ENCODE measurements around the gene SH3RF2.
A peak's percentile ranks its signal among the peaks of the same experiment; 100 is the strongest.

Gene SH3RF2

DNA sequence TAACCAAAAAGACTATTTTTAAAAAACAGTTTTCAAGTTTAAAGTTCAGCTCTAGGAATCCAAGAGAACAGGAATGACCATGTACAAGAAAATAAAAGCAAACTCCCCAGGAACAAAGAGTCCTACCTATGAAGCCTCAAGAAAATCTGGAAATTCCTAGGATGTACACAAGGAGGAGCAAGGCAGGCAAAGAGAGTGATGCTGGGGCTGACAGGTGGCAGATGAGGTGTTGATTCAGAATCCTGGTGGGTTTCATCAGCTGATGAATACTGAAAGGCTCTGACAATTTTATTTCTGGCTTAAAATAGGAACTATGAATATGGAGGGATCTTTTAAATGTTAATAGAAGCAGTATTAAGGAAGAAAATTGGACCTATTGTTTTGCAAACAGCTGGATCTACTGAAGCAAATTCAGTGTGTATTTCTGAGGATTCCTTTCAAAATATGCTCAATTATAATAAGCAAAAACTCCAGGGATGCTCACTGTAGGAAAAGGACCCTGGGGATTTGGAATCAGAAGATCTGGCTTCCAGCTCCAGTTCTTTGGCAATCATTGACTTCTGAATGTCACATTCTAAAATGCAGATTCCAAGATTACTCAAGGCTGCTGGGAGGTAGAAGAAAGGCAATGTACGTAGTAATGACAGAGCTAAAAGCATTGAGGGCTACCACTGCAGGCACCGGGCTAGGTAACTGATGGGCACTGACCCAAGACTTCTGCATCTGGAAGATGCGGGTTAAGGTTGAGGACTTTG is 28.0 kb upstream of the SH3RF2 start (continued):
- TF ChIP-seq, protein P1, sequence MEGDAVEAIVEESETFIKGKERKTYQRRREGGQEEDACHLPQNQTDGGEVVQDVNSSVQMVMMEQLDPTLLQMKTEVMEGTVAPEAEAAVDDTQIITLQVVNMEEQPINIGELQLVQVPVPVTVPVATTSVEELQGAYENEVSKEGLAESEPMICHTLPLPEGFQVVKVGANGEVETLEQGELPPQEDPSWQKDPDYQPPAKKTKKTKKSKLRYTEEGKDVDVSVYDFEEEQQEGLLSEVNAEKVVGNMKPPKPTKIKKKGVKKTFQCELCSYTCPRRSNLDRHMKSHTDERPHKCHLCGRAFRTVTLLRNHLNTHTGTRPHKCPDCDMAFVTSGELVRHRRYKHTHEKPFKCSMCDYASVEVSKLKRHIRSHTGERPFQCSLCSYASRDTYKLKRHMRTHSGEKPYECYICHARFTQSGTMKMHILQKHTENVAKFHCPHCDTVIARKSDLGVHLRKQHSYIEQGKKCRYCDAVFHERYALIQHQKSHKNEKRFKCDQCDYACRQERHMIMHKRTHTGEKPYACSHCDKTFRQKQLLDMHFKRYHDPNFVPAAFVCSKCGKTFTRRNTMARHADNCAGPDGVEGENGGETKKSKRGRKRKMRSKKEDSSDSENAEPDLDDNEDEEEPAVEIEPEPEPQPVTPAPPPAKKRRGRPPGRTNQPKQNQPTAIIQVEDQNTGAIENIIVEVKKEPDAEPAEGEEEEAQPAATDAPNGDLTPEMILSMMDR (tag by site-specific recombination; IDR thresholded peaks at IDR 0.05) = 0 out of 2 replicates have a peak, but pooled peaks have one; percentile 7
- TF ChIP-seq ZBTB1 (tag by site-specific recombination; IDR thresholded peaks at IDR 0.05) = no peak
- TF ChIP-seq, protein P2, sequence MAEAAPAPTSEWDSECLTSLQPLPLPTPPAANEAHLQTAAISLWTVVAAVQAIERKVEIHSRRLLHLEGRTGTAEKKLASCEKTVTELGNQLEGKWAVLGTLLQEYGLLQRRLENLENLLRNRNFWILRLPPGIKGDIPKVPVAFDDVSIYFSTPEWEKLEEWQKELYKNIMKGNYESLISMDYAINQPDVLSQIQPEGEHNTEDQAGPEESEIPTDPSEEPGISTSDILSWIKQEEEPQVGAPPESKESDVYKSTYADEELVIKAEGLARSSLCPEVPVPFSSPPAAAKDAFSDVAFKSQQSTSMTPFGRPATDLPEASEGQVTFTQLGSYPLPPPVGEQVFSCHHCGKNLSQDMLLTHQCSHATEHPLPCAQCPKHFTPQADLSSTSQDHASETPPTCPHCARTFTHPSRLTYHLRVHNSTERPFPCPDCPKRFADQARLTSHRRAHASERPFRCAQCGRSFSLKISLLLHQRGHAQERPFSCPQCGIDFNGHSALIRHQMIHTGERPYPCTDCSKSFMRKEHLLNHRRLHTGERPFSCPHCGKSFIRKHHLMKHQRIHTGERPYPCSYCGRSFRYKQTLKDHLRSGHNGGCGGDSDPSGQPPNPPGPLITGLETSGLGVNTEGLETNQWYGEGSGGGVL (tag by site-specific recombination; IDR thresholded peaks at IDR 0.05) = no peak

DNA sequence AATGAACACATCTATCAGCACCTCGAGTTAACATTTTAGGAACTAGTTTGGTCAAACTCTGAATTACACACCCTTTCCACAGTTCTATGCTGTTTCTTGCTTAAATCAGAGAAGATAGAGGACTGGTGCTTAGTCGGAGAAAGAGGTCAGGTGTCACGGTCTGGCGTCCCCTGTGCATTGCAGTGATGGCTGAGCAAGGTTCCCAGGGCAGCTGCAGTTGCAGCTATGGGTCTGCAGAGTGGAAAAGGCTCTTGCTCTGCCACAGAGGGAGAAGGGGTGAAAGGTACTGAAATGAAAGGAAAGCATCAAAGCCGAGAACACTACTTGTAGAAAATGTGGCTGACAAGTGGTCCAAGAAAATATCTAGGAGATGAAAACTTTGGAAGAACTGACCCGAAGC is 25.2 kb upstream of the SH3RF2 start:
- H3K27ac ChIP-seq (ENCODE audit: extremely low read depth, low read depth, low read length) = no peak overlapping the region
- ChIA-PET CTCF (interaction anchor here (1.3 kb wide), 1 partner anchor 23 kb away, joined by 3 read pairs; no protein-coding TSS in a partner anchor), POLR2A (no interaction called here)
- H3K4me1 ChIP-seq (ENCODE audit: control insufficient read depth, insufficient read depth, low read length) = no peaks in the 10 kb centered on the region
- no peaks in the 10 kb centered on the region for H3K36me3 ChIP-seq (ENCODE audit: control insufficient read depth in 2 of 2, insufficient read depth in 1 of 2, low read length in 2 of 2)
- H3K9me3 ChIP-seq (ENCODE audit: control insufficient read depth, insufficient read depth, low read depth, low read length) = no peaks in the 10 kb centered on the region
- no peak overlapping the region for H3K4me3 ChIP-seq (ENCODE audit: low read depth, low read length)
- TF ChIP-seq, protein P3, sequence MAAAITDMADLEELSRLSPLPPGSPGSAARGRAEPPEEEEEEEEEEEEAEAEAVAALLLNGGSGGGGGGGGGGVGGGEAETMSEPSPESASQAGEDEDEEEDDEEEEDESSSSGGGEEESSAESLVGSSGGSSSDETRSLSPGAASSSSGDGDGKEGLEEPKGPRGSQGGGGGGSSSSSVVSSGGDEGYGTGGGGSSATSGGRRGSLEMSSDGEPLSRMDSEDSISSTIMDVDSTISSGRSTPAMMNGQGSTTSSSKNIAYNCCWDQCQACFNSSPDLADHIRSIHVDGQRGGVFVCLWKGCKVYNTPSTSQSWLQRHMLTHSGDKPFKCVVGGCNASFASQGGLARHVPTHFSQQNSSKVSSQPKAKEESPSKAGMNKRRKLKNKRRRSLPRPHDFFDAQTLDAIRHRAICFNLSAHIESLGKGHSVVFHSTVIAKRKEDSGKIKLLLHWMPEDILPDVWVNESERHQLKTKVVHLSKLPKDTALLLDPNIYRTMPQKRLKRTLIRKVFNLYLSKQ (tag by site-specific recombination; IDR thresholded peaks at IDR 0.05; ENCODE audit: borderline replicate concordance) = no peak
- no peak for TF ChIP-seq ZEB2 (tag by site-specific recombination; IDR thresholded peaks at IDR 0.05)
- no peak for TF ChIP-seq ZNF501 (tag by site-specific recombination; IDR thresholded peaks at IDR 0.05)
- no peak for TF ChIP-seq ZFHX2 (tag by site-specific recombination; conservative IDR thresholded peaks at IDR 0.05)
- TF ChIP-seq ZNF433 (tag by site-specific recombination; IDR thresholded peaks at IDR 0.05; ENCODE audit: low read depth) = no peak
- TF ChIP-seq, protein P4, sequence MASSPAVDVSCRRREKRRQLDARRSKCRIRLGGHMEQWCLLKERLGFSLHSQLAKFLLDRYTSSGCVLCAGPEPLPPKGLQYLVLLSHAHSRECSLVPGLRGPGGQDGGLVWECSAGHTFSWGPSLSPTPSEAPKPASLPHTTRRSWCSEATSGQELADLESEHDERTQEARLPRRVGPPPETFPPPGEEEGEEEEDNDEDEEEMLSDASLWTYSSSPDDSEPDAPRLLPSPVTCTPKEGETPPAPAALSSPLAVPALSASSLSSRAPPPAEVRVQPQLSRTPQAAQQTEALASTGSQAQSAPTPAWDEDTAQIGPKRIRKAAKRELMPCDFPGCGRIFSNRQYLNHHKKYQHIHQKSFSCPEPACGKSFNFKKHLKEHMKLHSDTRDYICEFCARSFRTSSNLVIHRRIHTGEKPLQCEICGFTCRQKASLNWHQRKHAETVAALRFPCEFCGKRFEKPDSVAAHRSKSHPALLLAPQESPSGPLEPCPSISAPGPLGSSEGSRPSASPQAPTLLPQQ (tag by site-specific recombination; IDR thresholded peaks at IDR 0.05) = no peak
- no peak for TF ChIP-seq ZNF423 (tag by site-specific recombination; IDR thresholded peaks at IDR 0.05)
- TF ChIP-seq, protein P5, sequence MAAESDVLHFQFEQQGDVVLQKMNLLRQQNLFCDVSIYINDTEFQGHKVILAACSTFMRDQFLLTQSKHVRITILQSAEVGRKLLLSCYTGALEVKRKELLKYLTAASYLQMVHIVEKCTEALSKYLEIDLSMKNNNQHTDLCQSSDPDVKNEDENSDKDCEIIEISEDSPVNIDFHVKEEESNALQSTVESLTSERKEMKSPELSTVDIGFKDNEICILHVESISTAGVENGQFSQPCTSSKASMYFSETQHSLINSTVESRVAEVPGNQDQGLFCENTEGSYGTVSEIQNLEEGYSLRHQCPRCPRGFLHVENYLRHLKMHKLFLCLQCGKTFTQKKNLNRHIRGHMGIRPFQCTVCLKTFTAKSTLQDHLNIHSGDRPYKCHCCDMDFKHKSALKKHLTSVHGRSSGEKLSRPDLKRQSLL (tag by site-specific recombination; IDR thresholded peaks at IDR 0.05) = no peak
- TF ChIP-seq YY1 (tag by site-specific recombination; IDR thresholded peaks at IDR 0.05) = no peak
- no peak for TF ChIP-seq OVOL3 (tag by site-specific recombination; IDR thresholded peaks at IDR 0.05)
- no peak for TF ChIP-seq ZNF571 (tag by site-specific recombination; IDR thresholded peaks at IDR 0.05)
- TF ChIP-seq SP2 (tag by site-specific recombination; IDR thresholded peaks at IDR 0.05) = no peak
- TF ChIP-seq ZIC2 (tag by site-specific recombination; IDR thresholded peaks at IDR 0.05) = no peak
- TF ChIP-seq KLF7 (tag by site-specific recombination; IDR thresholded peaks at IDR 0.05; ENCODE audit: borderline replicate concordance) = no peak
- TF ChIP-seq ZNF16 (tag by site-specific recombination; IDR thresholded peaks at IDR 0.05; ENCODE audit: low read depth) = no peak
- TF ChIP-seq ZNF114 (tag by site-specific recombination; IDR thresholded peaks at IDR 0.05) = no peak

Data from HEK293 (cell line).